HCT116 (cell line): Measurements from ENCODE around the gene PANK1. TPM values are rescaled to one million over a fixed set of nuclear protein-coding genes. Genes with fewer than 3 reads are reported as not detected.

Experiments
- ATAC-seq: fragments of 200-7000 bp; cut with Tn5 transposase; 2 replicates; pipeline ENCODE4 v1.9.1; 2020; ENCODE audit warnings: mild to moderate bottlenecking, moderate library complexity
- BruUV-seq: library from RNA; stranded (reverse); fragments of 400-500 nt; replicated peaks from 2 replicates; lab custom pipeline; 2021; lab: Mats Ljungman, UMichigan
- CTCF ChIA-PET: fragments of 300-600 bp; sonication (Branson Sonifier 250); formaldehyde crosslinking; loops from one replicate; lab custom pipeline; 2021; ENCODE audit warnings: antibody characterized with exemption; lab: Charles Lee
- POLR2A ChIA-PET: fragments of 300-600, 350-600 bp; sonication (Branson Sonifier 250); formaldehyde crosslinking; loops from one replicate; lab custom pipeline; 2021; ENCODE audit warnings: antibody characterized with exemption; lab: Charles Lee
- RAD21 ChIA-PET, 2 experiments: fragments of 300-600 bp; sonication (Branson Sonifier 250); formaldehyde crosslinking; loops; one replicate each; lab custom pipeline; 2023; ENCODE audit warnings: low total read pairs in 2 of 2; ENCODE audit not compliant: uncharacterized antibody in 2 of 2, unreplicated experiment in 2 of 2, low non-redundant PET in 1 of 2; lab: Charles Lee
- DNase-seq: peaks from one replicate; pipeline ENCODE4 v3.0.0-alpha.2; 2010; ENCODE audit warnings: low read depth, low spot score
- H2AFZ ChIP-seq: fragments of 200-600 bp; shearing (Covaris generic), sonication (generic); 2 replicates; pipeline ENCODE4 v1.6.1; 2017; ENCODE audit warnings: low read depth, mixed run types, mixed read lengths, antibody characterized with exemption, low read length; ENCODE audit not compliant: poor library complexity, severe bottlenecking
- H3K27ac ChIP-seq: 2 replicates; pipeline ENCODE4 v1.5.1; 2012; ENCODE audit warnings: low read depth, low read length
- H3K27me3 ChIP-seq: fragments of 200-600 bp; sonication (generic); 2 replicates; pipeline ENCODE4 v1.6.1; 2016; ENCODE audit warnings: mixed run types, low read length, mixed read lengths; ENCODE audit not compliant: insufficient read depth
- H3K36me3 ChIP-seq, 2 experiments: fragments of 200-500 bp in 1 of 2; fragments of 200-600 bp in 1 of 2; sonication (Bioruptor generic) in 1 of 2; sonication (generic) in 1 of 2; 2 replicates each; pipeline versions ENCODE4 v1.5.1 to v1.6.1; 2014 to 2016; ENCODE audit warnings: low read length in 2 of 2, inconsistent platforms in 1 of 2, mixed read lengths in 1 of 2, mixed run types in 1 of 2; ENCODE audit not compliant: insufficient read depth in 2 of 2, control insufficient read depth in 1 of 2
- H3K4me1 ChIP-seq, 2 experiments: fragments of 200-600 bp in 1 of 2; sonication (generic) in 1 of 2; 2 replicates each; pipeline versions ENCODE4 v1.5.1 to v1.6.1; 2012 to 2017; ENCODE audit warnings: low read length in 2 of 2, inconsistent platforms in 1 of 2, mild to moderate bottlenecking in 1 of 2, mixed read lengths in 1 of 2, mixed run types in 1 of 2, moderate library complexity in 1 of 2; ENCODE audit not compliant: insufficient read depth in 2 of 2, control insufficient read depth in 1 of 2
- H3K4me2 ChIP-seq: fragments of 200-600 bp; sonication (generic); 2 replicates; pipeline ENCODE4 v1.6.1; 2017; ENCODE audit warnings: mixed run types, low read length, mixed read lengths
- H3K4me3 ChIP-seq, 2 experiments: fragments of 200-600 bp in 1 of 2; sonication (generic) in 1 of 2; replicated peaks in 1 of 2; 2 replicates each; pipeline ENCODE4 v1.5.1; 2011 to 2016; ENCODE audit warnings: low read length in 2 of 2, control low read depth in 1 of 2, low read depth in 1 of 2, mild to moderate bottlenecking in 1 of 2, mixed read lengths in 1 of 2, mixed run types in 1 of 2
- H3K79me2 ChIP-seq: fragments of 200-600 bp; sonication (generic); 2 replicates; pipeline ENCODE4 v1.6.1; 2017; ENCODE audit warnings: mild to moderate bottlenecking, mixed run types, low read length, moderate library complexity, mixed read lengths; ENCODE audit not compliant: insufficient read depth
- H3K9ac ChIP-seq: fragments of 200-600 bp; sonication (generic); 2 replicates; pipeline ENCODE4 v1.6.1; 2016; ENCODE audit warnings: low read length, mixed read lengths
- H3K9me2 ChIP-seq: fragments of 200-600 bp; sonication (generic), shearing (Covaris generic); 2 replicates; pipeline ENCODE4 v1.6.1; 2017; ENCODE audit warnings: mixed run types, mild to moderate bottlenecking, moderate library complexity; ENCODE audit not compliant: insufficient read depth
- H3K9me3 ChIP-seq, 2 experiments: fragments of 200-500 bp in 1 of 2; fragments of 200-600 bp in 1 of 2; sonication (Bioruptor generic) in 1 of 2; sonication (generic) in 1 of 2; 2 replicates each; pipeline ENCODE4 v1.6.1; 2014 to 2017; ENCODE audit warnings: low read length in 2 of 2, mixed read lengths in 2 of 2, inconsistent platforms in 1 of 2, low read depth in 1 of 2, mild to moderate bottlenecking in 1 of 2, mixed run types in 1 of 2, moderate library complexity in 1 of 2; ENCODE audit not compliant: control insufficient read depth in 1 of 2, insufficient read depth in 1 of 2
- H4K20me1 ChIP-seq: fragments of 200-600 bp; sonication (generic), shearing (Covaris generic); 2 replicates; pipeline ENCODE4 v1.6.1; 2017; ENCODE audit warnings: mixed run types, mild to moderate bottlenecking, moderate library complexity; ENCODE audit not compliant: insufficient read depth
- CBX3 ChIP-seq: IDR thresholded peaks from 2 replicates; pipeline ENCODE4 v1.6.1; 2012; ENCODE audit warnings: low read depth
- CTCF ChIP-seq, 3 experiments: fragments of 200-600 bp in 1 of 3; sonication (generic) in 1 of 3; IDR thresholded peaks in 2 of 3; conservative IDR thresholded peaks in 1 of 3; 2 replicates each; pipeline ENCODE4 v1.5.1; 2012 to 2017; ENCODE audit warnings: low read depth in 2 of 3, low read length in 2 of 3, antibody characterized with exemption in 1 of 3, borderline replicate concordance in 1 of 3, control low read depth in 1 of 3, mild to moderate bottlenecking in 1 of 3, mixed read lengths in 1 of 3, mixed run types in 1 of 3, moderate library complexity in 1 of 3; ENCODE audit not compliant: insufficient read depth in 1 of 3
- EGR1 ChIP-seq: IDR thresholded peaks from 2 replicates; pipeline ENCODE4 v1.6.1; 2012; ENCODE audit warnings: low read depth
- EZH2phosphoT487 ChIP-seq: fragments of 200-600 bp; IDR thresholded peaks from 2 replicates; pipeline ENCODE4 v1.6.1; 2018; ENCODE audit warnings: antibody characterized with exemption, borderline replicate concordance
- FOSL1 ChIP-seq: IDR thresholded peaks from 2 replicates; pipeline ENCODE4 v1.6.1; 2012; ENCODE audit warnings: low read depth
- JUND ChIP-seq: IDR thresholded peaks from 2 replicates; pipeline ENCODE4 v1.6.1; 2012
- MAX ChIP-seq: IDR thresholded peaks from 2 replicates; pipeline ENCODE4 v1.6.1; 2012
- POLR2A ChIP-seq: IDR thresholded peaks from 2 replicates; pipeline ENCODE4 v1.7.0; 2011; ENCODE audit warnings: borderline replicate concordance; ENCODE audit not compliant: insufficient read depth, insufficient read length; ENCODE audit errors: extremely low read depth
- RAD21 ChIP-seq: IDR thresholded peaks from 2 replicates; pipeline ENCODE4 v1.6.1; 2012; ENCODE audit warnings: low read depth, mild to moderate bottlenecking
- SP1 ChIP-seq: IDR thresholded peaks from 2 replicates; pipeline ENCODE4 v1.6.1; 2012; ENCODE audit warnings: low read depth
- TCF7L2 ChIP-seq: IDR thresholded peaks from 2 replicates; pipeline ENCODE4 v1.7.0; 2011; ENCODE audit warnings: borderline replicate concordance, inconsistent platforms; ENCODE audit not compliant: insufficient read depth, insufficient read length; ENCODE audit errors: extremely low read depth
- ZBTB33 ChIP-seq: IDR thresholded peaks from 2 replicates; pipeline ENCODE4 v1.6.1; 2011; ENCODE audit warnings: mild to moderate bottlenecking, low read length, moderate library complexity; ENCODE audit not compliant: insufficient replicate concordance; ENCODE audit errors: extremely low read depth
- ZFX ChIP-seq: fragments of 450-650 bp; IDR thresholded peaks from 2 replicates; pipeline ENCODE4 v1.6.1; 2017
- intact Hi-C: fragments of 100-400 bp; cut with micrococcal nuclease; formaldehyde crosslinking; loops from 2 replicates; pipeline ENCODE4 v1.10.0; 2022
- total RNA-seq: library from RNA; stranded (reverse); gene quantifications from one replicate; pipeline ENCODE4 v1.2.1, GENCODE V29; 2021; ENCODE audit not compliant: unreplicated experiment

The PANK1 gene
- total RNA-seq, 1 experiment from 2014 or later, result 6.4 TPM

- TF ChIP-seq ZBTB33 (no peak), SP1 (no peak), POLR2A (no peak), JUND (no peak)
These were observed 2.8 kb downstream of the PANK1 start (continued) for GRCh38 chr10:89642193-89642592.

- no peaks in the 10 kb centered on the region for H3K9me3 ChIP-seq
- no peak overlapping the region for H3K4me2 ChIP-seq
- CTCF ChIA-PET, result no interaction called here
- no peak for DNase-seq
- TF ChIP-seq ZFX (no peak), EGR1 (no peak), EZH2phosphoT487 (no peak), FOSL1 (no peak), CTCF (IDR thresholded peaks at IDR 0.05 in 2 of 3, conservative IDR thresholded peaks at IDR 0.05 in 1 of 3; ENCODE audit: borderline replicate concordance in 1 of 3, insufficient read depth in 1 of 3, low read depth in 2 of 3, low read length in 2 of 3) (no peak), MAX (no peak), SP1 (no peak), TCF7L2 (no peak), RAD21 (no peak), CBX3 (no peak)
- TF ChIP-seq, all 23 proteins: peak for 0
- Histone ChIP-seq H3K27me3 (no peaks in the 10 kb centered on the region), H3K79me2 (peaks cover 41% of the 10 kb centered on the region), H2AFZ (no peak overlapping the region), H3K36me3 (no peaks in the 10 kb centered on the region), H3K27ac (no peak overlapping the region), H3K4me3 (no peak overlapping the region), H4K20me1 (no peaks in the 10 kb centered on the region), H3K4me1 (peaks cover 0 to 13% of the 10 kb centered on the region in 2 experiments; a peak in 2 of 4 replicates), H3K9me2 (no peaks in the 10 kb centered on the region), H3K9ac (no peak overlapping the region)
- RAD21 ChIA-PET, result no interaction called here
- BruUV-seq, result no TSS peak
- no peak for ATAC-seq
- intact Hi-C loops, result no loop called here
- POLR2A ChIA-PET, result no interaction called here
These were observed 4.8 kb downstream of the PANK1 start for GRCh38 chr10:89640241-89640640.
